ENCODE results near the gene PAK5. TPM values are rescaled to one million over a fixed set of nuclear protein-coding genes. Genes with fewer than 3 reads are reported as not detected.
A peak's percentile ranks its signal among the peaks of the same experiment; 100 is the strongest.

The PAK5 gene
- total and polyA plus RNA-seq, 2 of the 13 experiments (the other 11 are each of a cell fraction or from before 2014, with no cell fraction given) = not detected

- TF ChIP-seq ZBED4 (CRISPR knock-in tag; IDR thresholded peaks at IDR 0.05; ENCODE audit: borderline replicate concordance) = 0 out of 2 replicates have a peak, but pooled peaks have one; percentile 27
- TF ChIP-seq ZNF225 (CRISPR knock-in tag; IDR thresholded peaks at IDR 0.05) = no peak
- peak; percentile 63; the same call in 1 of the 2 replicates for TF ChIP-seq SATB2 (CRISPR knock-in tag; IDR thresholded peaks at IDR 0.05)
- no peak for TF ChIP-seq TARDBP (CRISPR knock-in tag; IDR thresholded peaks at IDR 0.05)
- TF ChIP-seq HHEX (CRISPR knock-in tag; IDR thresholded peaks at IDR 0.05) = no peak
- no peak for TF ChIP-seq E2F1 (CRISPR knock-in tag; IDR thresholded peaks at IDR 0.05)
- TF ChIP-seq KDM1A (CRISPR knock-in tag; IDR thresholded peaks at IDR 0.05) = no peak
- TF ChIP-seq KLF11 (CRISPR knock-in tag; IDR thresholded peaks at IDR 0.05) = peak; percentile 82; the same call in 1 of the 2 replicates
- 0 out of 2 replicates have a peak, but pooled peaks have one; percentile 30 for TF ChIP-seq MED1 (CRISPR knock-in tag; IDR thresholded peaks at IDR 0.05)
- TF ChIP-seq SALL2 (CRISPR knock-in tag; IDR thresholded peaks at IDR 0.05) = no peak
- TF ChIP-seq RORA (CRISPR knock-in tag; IDR thresholded peaks at IDR 0.05) = no peak
- TF ChIP-seq ZSCAN12 (CRISPR knock-in tag; IDR thresholded peaks at IDR 0.05) = peak; percentile 89; the same call in 1 of the 2 replicates
- no peak; the same call in 1 of the 2 replicates for TF ChIP-seq RFXAP (CRISPR knock-in tag; IDR thresholded peaks at IDR 0.05; ENCODE audit: borderline replicate concordance)
- no peak for TF ChIP-seq ETV5 (CRISPR knock-in tag; IDR thresholded peaks at IDR 0.05; ENCODE audit: borderline replicate concordance)
- TF ChIP-seq HOXA5 (CRISPR knock-in tag; IDR thresholded peaks at IDR 0.05) = peak; percentile 66; the same call in 1 of the 2 replicates
- TF ChIP-seq KLF16 (CRISPR knock-in tag; IDR thresholded peaks at IDR 0.05) = peak in 1 of 2 experiments; percentile 69; a peak in 1 of 4 replicates
- no peak for TF ChIP-seq SMAD1 (CRISPR knock-in tag; IDR thresholded peaks at IDR 0.05; ENCODE audit: borderline replicate concordance, low read depth)
- peak; percentile 63; the same call in 1 of the 2 replicates for TF ChIP-seq KLF6 (CRISPR knock-in tag; IDR thresholded peaks at IDR 0.05)
- TF ChIP-seq MLXIP (CRISPR knock-in tag; IDR thresholded peaks at IDR 0.05; ENCODE audit: borderline replicate concordance) = peak; percentile 70; the same call in 1 of the 2 replicates
- TF ChIP-seq MTF1 (CRISPR knock-in tag; IDR thresholded peaks at IDR 0.05) = 0 out of 2 replicates have a peak, but pooled peaks have one; percentile 64
- no peak for TF ChIP-seq ZNF543 (CRISPR knock-in tag; IDR thresholded peaks at IDR 0.05)
- peak; percentile 69 for TF ChIP-seq ZNF792 (CRISPR knock-in tag; IDR thresholded peaks at IDR 0.05)
- TF ChIP-seq ZNF12 (CRISPR knock-in tag; IDR thresholded peaks at IDR 0.05) = no peak
- no peak for TF ChIP-seq SOX5 (CRISPR knock-in tag; IDR thresholded peaks at IDR 0.05; ENCODE audit: borderline replicate concordance)
- TF ChIP-seq TRIM24 (CRISPR knock-in tag; IDR thresholded peaks at IDR 0.05) = no peak
Measured at GRCh38 chr20:9660236-9660868, 178.5 kb downstream of the PAK5 start (continued).
